ENCODE data around the gene MMS22L. TPM values are rescaled to one million over a fixed set of nuclear protein-coding genes. Genes with fewer than 3 reads are reported as not detected.

Gene MMS22L
- 11.9 and 13.6 TPM in 2 replicates for total RNA-seq

GRCh38 chr6:97282726-97283617 lies at the start of gene MMS22L:
Gene MMS22L, minus strand, starts transcription at chr6:97283216. Its CDS starts 739 bp downstream, at chr6:97282477.

Measured in aortic smooth muscle cell (primary cell).